Neural progenitor cell (in vitro differentiated cells): Measurements from ENCODE around the gene PCSK6. TPM values are rescaled to one million over a fixed set of nuclear protein-coding genes. Genes with fewer than 3 reads are reported as not detected.
A peak's percentile ranks its signal among the peaks of the same experiment; 100 is the strongest.
"Not testable (repeated sequence)": the region's sequence is repeated elsewhere in the genome, so short reads cannot be mapped to it uniquely, and the experiment has no call there.

Experiments used
- DNase-seq: peaks from one replicate; pipeline ENCODE4 v3.0.0-alpha.2; 2016; ENCODE audit warnings: low spot score
- H2AFZ ChIP-seq: fragments of 200-600 bp; sonication (generic); replicated peaks from 2 replicates; pipeline ENCODE4 v1.6.1; 2016; ENCODE audit warnings: antibody characterized with exemption
- H3F3A ChIP-seq: fragments of 200-600 bp; sonication (generic); 2 replicates; pipeline ENCODE4 v1.6.1; 2016; ENCODE audit warnings: antibody characterized with exemption, low read depth
- H3K27ac ChIP-seq: fragments of 200-600 bp; sonication (generic); 2 replicates; pipeline ENCODE4 v1.5.1; 2016; ENCODE audit warnings: mild to moderate bottlenecking
- H3K27me3 ChIP-seq: fragments of 200-600 bp; sonication (generic); 2 replicates; pipeline ENCODE4 v1.6.1; 2016; ENCODE audit warnings: mild to moderate bottlenecking, moderate library complexity
- H3K36me3 ChIP-seq: fragments of 200-600 bp; sonication (generic); 2 replicates; pipeline ENCODE4 v1.5.1; 2016
- H3K4me1 ChIP-seq: fragments of 200-600 bp; sonication (generic); 2 replicates; pipeline ENCODE4 v1.6.1; 2016; ENCODE audit warnings: mixed run types
- H3K4me2 ChIP-seq: fragments of 200-600 bp; sonication (generic); 2 replicates; pipeline ENCODE4 v1.6.1; 2016
- H3K4me3 ChIP-seq: fragments of 200-600 bp; sonication (generic); 2 replicates; pipeline ENCODE4 v1.5.1; 2016
- H3K79me2 ChIP-seq: fragments of 200-600 bp; sonication (generic); 2 replicates; pipeline ENCODE4 v1.6.1; 2016; ENCODE audit warnings: low read depth
- H3K9ac ChIP-seq: fragments of 200-600 bp; sonication (generic); 2 replicates; pipeline ENCODE4 v1.6.1; 2016
- H3K9me3 ChIP-seq: fragments of 200-600 bp; sonication (generic); 2 replicates; pipeline ENCODE4 v1.5.1; 2016; ENCODE audit warnings: low read depth
- H4K20me1 ChIP-seq: fragments of 200-600 bp; sonication (generic); 2 replicates; pipeline ENCODE4 v1.6.1; 2016; ENCODE audit warnings: low read depth
- H3K27ac Mint-ChIP-seq: 3 replicates; pipeline ENCODE4 v1.8.0; 2021; ENCODE audit warnings: mixed read lengths
- H3K27me3 Mint-ChIP-seq: 2 replicates; pipeline ENCODE4 v1.8.0; 2022; ENCODE audit warnings: low read depth, mild to moderate bottlenecking, inconsistent platforms, moderate library complexity, mixed read lengths; ENCODE audit not compliant: insufficient read depth
- H3K36me3 Mint-ChIP-seq: 3 replicates; pipeline ENCODE4 v1.8.0; 2021; ENCODE audit warnings: mixed read lengths
- H3K4me1 Mint-ChIP-seq: 3 replicates; pipeline ENCODE4 v1.8.0; 2021; ENCODE audit warnings: mixed read lengths
- H3K4me3 Mint-ChIP-seq: 3 replicates; pipeline ENCODE4 v1.8.0; 2021; ENCODE audit warnings: mild to moderate bottlenecking, moderate library complexity, mixed read lengths
- H3K9me3 Mint-ChIP-seq: 3 replicates; pipeline ENCODE4 v1.8.0; 2020; ENCODE audit warnings: mixed read lengths
- EZH2 ChIP-seq: fragments of 200-600 bp; sonication (generic); IDR thresholded peaks from 2 replicates; pipeline ENCODE4 v1.6.1; 2017; ENCODE audit warnings: antibody characterized with exemption, mild to moderate bottlenecking, moderate library complexity
- EZH2phosphoT487 ChIP-seq: fragments of 200-600 bp; sonication (generic); IDR thresholded peaks from 2 replicates; pipeline ENCODE4 v1.6.1; 2017; ENCODE audit warnings: antibody characterized with exemption
- total RNA-seq: library from RNA; depleted of rRNA; stranded (reverse); fragments of >200 nt; gene quantifications from 2 replicates; pipeline ENCODE4 v1.2.3, GENCODE V29; 2015; ENCODE audit warnings: low replicate concordance
- TF ChIP-seq, protein P1 (sequence below): fragments of 200-600 bp; sonication (generic); IDR thresholded peaks from 2 replicates; pipeline ENCODE4 v1.5.1; 2017; ENCODE audit warnings: antibody characterized with exemption, mild to moderate bottlenecking

PCSK6 gene
- total RNA-seq, 1 donor from 2014 or later, result 1.9 TPM

DNA sequence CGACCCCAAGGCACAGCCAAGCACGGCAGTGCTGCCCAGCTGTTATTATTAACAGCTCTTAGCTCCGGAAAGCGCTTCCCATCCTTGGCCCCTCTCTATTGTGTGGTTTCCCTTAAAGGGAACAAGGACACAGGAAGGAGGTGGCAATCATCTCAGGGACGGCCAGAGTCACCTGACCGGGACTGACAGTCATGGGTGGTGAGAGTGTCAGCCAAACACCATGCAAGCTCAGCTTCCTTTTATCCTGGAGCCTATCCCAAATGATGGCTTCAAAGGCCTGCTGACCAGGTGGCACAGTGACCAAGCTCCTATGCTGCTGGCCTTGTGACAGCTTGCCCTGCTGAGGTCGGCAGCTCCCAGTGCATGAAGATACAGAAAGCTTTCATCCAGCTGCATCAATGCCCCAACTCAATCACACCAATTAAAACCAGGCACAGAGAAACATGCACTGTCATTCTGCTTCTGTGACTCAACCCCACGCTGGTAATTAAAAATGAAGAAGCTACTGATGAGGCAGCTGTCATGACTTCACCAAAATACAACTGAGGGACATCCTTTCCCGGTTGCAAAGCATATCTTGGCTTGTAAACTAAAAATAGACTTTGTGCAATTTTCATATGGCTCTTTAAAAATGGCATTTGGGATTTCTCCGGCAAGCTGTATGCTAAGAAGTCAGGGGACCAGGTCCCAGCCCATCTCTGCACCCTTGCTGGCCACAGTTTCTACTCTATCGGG, 34.0 kb downstream of the PCSK6 start:
- H3K4me2 ChIP-seq, result no peak overlapping the region
- H3K27me3 ChIP-seq, result no peaks in the 10 kb centered on the region
- H3K4me3 Mint-ChIP-seq, result no peak overlapping the region
- no peaks in the 10 kb centered on the region for H3K36me3 ChIP-seq
- TF ChIP-seq, protein P1, sequence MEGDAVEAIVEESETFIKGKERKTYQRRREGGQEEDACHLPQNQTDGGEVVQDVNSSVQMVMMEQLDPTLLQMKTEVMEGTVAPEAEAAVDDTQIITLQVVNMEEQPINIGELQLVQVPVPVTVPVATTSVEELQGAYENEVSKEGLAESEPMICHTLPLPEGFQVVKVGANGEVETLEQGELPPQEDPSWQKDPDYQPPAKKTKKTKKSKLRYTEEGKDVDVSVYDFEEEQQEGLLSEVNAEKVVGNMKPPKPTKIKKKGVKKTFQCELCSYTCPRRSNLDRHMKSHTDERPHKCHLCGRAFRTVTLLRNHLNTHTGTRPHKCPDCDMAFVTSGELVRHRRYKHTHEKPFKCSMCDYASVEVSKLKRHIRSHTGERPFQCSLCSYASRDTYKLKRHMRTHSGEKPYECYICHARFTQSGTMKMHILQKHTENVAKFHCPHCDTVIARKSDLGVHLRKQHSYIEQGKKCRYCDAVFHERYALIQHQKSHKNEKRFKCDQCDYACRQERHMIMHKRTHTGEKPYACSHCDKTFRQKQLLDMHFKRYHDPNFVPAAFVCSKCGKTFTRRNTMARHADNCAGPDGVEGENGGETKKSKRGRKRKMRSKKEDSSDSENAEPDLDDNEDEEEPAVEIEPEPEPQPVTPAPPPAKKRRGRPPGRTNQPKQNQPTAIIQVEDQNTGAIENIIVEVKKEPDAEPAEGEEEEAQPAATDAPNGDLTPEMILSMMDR, result no peak
- TF ChIP-seq EZH2phosphoT487 (no peak), EZH2 (no peak)
- H3K36me3 Mint-ChIP-seq, result no peaks in the 10 kb centered on the region
- H3K9ac ChIP-seq, result no peak overlapping the region
- H2AFZ ChIP-seq, result no peak overlapping the region
- H3K27me3 Mint-ChIP-seq, result peaks cover 6% of the 10 kb centered on the region
- no peaks in the 10 kb centered on the region for H3F3A ChIP-seq
- no peaks in the 10 kb centered on the region for H3K9me3 Mint-ChIP-seq
- DNase-seq, result no peak
- H4K20me1 ChIP-seq, result no peaks in the 10 kb centered on the region
- no peaks in the 10 kb centered on the region for H3K9me3 ChIP-seq
- H3K4me3 ChIP-seq, result no peak overlapping the region
- peaks cover 14% of the 10 kb centered on the region for H3K4me1 ChIP-seq
- no peak overlapping the region for H3K27ac ChIP-seq
- peak overlapping the region; percentile 76 for H3K27ac Mint-ChIP-seq
- H3K79me2 ChIP-seq, result no peaks in the 10 kb centered on the region
- H3K4me1 Mint-ChIP-seq, result peaks cover 47% of the 10 kb centered on the region

DNA sequence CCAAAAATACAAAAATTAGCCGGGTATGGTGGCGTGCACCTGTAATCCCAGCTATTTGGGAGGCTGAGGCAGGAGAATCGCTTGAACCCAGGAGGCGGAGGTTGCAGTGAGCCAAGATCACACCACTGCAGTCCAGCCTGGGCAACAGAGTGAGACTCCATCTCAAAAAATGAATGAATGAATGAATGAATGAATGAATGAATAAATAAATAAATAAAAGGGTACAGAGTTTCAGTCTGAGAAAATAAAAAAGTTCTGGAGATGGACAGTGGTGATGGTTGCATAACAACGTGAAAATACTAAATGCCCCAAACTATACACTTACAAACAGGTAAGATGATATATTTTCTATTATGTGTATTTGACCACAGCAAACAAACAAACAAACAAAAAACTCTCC, 34.7 kb downstream of the PCSK6 start:
- not testable (repeated sequence) for H3K9me3 Mint-ChIP-seq, H3K4me3 Mint-ChIP-seq, H3K27me3 ChIP-seq, H2AFZ ChIP-seq, H3K27ac Mint-ChIP-seq, H3K4me2 ChIP-seq, H3K36me3 ChIP-seq, DNase-seq, H3K27me3 Mint-ChIP-seq, H3K36me3 Mint-ChIP-seq, H3K27ac ChIP-seq, H3K9ac ChIP-seq, H3K4me3 ChIP-seq, H3K9me3 ChIP-seq, H3K79me2 ChIP-seq, H4K20me1 ChIP-seq, H3F3A ChIP-seq
- H3K4me1 Mint-ChIP-seq, result peaks cover 51% of the 10 kb centered on the region
- peaks cover 14% of the 10 kb centered on the region for H3K4me1 ChIP-seq

DNA sequence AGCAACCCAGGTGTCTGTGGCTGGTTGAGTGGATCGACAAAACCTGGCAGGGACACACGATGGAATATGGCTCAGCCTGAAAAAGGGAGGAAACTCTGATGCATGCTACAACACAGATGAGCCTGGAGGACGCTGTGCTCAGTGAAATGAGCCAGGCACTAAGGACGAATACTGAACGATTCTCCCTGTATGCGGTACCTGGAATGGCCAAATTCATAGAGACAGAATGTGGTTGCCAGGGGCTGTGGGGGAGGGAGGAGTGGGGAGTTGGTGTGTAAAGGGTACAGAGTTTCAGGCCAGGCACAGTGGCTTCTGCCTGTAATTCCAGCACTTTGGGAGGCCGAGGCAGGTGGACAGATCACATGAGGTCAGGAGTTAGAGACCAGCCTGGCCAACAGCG, 35.1 kb downstream of the PCSK6 start:
- H3K36me3 ChIP-seq, result no peaks in the 10 kb centered on the region
- H3F3A ChIP-seq, result no peaks in the 10 kb centered on the region
- no peaks in the 10 kb centered on the region for H3K79me2 ChIP-seq
- H3K4me1 Mint-ChIP-seq, result peaks cover 51% of the 10 kb centered on the region
- TF ChIP-seq EZH2 (no peak), EZH2phosphoT487 (no peak)
- TF ChIP-seq, protein P1, result no peak
- H3K4me3 Mint-ChIP-seq, result no peak overlapping the region
- H3K4me3 ChIP-seq, result no peak overlapping the region
- no peaks in the 10 kb centered on the region for H4K20me1 ChIP-seq
- no peaks in the 10 kb centered on the region for H3K9me3 Mint-ChIP-seq
- no peak for DNase-seq
- H3K9me3 ChIP-seq, result no peaks in the 10 kb centered on the region
- H3K27ac Mint-ChIP-seq, result no peak overlapping the region
- H3K27me3 Mint-ChIP-seq, result peaks cover 2% of the 10 kb centered on the region
- H3K36me3 Mint-ChIP-seq, result no peaks in the 10 kb centered on the region
- peaks cover 14% of the 10 kb centered on the region for H3K4me1 ChIP-seq
- no peak overlapping the region for H2AFZ ChIP-seq
- no peak overlapping the region for H3K27ac ChIP-seq
- H3K9ac ChIP-seq, result no peak overlapping the region
- no peaks in the 10 kb centered on the region for H3K27me3 ChIP-seq
- H3K4me2 ChIP-seq, result no peak overlapping the region
